GM23338 (cell line): ENCODE results near the gene BCAS1. TPM values are rescaled to one million over a fixed set of nuclear protein-coding genes. Genes with fewer than 3 reads are reported as not detected.

Experiments used
- ATAC-seq: fragments of 200-7000 bp; cut with Tn5 transposase; 3 replicates; pipeline ENCODE4 v1.9.1; 2020
- DNase-seq: peaks from one replicate; pipeline ENCODE4 v3.0.0-alpha.2; 2015; ENCODE audit warnings: low spot score
- H2AFZ ChIP-seq: fragments of 200-600 bp; sonication (generic); 2 replicates; pipeline ENCODE4 v1.8.0; 2016; ENCODE audit warnings: antibody characterized with exemption, mild to moderate bottlenecking, moderate library complexity
- H3F3A ChIP-seq: fragments of 200-600 bp; sonication (generic); replicated peaks from 2 replicates; pipeline ENCODE4 v1.8.0; 2017; ENCODE audit warnings: antibody characterized with exemption, mixed run types, low read depth
- H3K27ac ChIP-seq: fragments of 200-600 bp; sonication (generic); 2 replicates; pipeline ENCODE4 v1.6.1; 2016; ENCODE audit warnings: low read depth
- H3K27me3 ChIP-seq: fragments of 200-600 bp; sonication (generic); 2 replicates; pipeline ENCODE4 v1.8.0; 2016; ENCODE audit warnings: mild to moderate bottlenecking, mixed run types, moderate library complexity; ENCODE audit not compliant: insufficient read depth
- H3K36me3 ChIP-seq: fragments of 200-600 bp; sonication (generic); 2 replicates; pipeline ENCODE4 v1.8.0; 2016; ENCODE audit warnings: mild to moderate bottlenecking; ENCODE audit not compliant: insufficient read depth
- H3K4me1 ChIP-seq: fragments of 200-600 bp; sonication (generic); 2 replicates; pipeline ENCODE4 v1.8.0; 2016; ENCODE audit warnings: mild to moderate bottlenecking, moderate library complexity; ENCODE audit not compliant: insufficient read depth
- H3K4me2 ChIP-seq: fragments of 200-600 bp; sonication (generic); 2 replicates; pipeline ENCODE4 v1.7.1; 2017; ENCODE audit warnings: mixed run types
- H3K4me3 ChIP-seq: fragments of 200-600 bp; sonication (generic); 2 replicates; pipeline ENCODE4 v1.6.1; 2016; ENCODE audit warnings: mixed run types
- H3K79me2 ChIP-seq: fragments of 200-600 bp; sonication (generic); replicated peaks from 2 replicates; pipeline ENCODE4 v1.8.0; 2017; ENCODE audit warnings: mild to moderate bottlenecking; ENCODE audit not compliant: insufficient read depth
- H3K9me2 ChIP-seq: fragments of 200-600 bp; sonication (generic); 2 replicates; pipeline ENCODE4 v1.8.0; 2017; ENCODE audit not compliant: insufficient read depth
- H4K20me1 ChIP-seq: fragments of 200-600 bp; sonication (generic); replicated peaks from 2 replicates; pipeline ENCODE4 v1.8.0; 2017; ENCODE audit warnings: mild to moderate bottlenecking; ENCODE audit not compliant: insufficient read depth
- H3K27ac Mint-ChIP-seq: 2 replicates; pipeline ENCODE4 v1.8.0; 2020; ENCODE audit warnings: inconsistent platforms, mild to moderate bottlenecking, moderate library complexity, mixed read lengths
- H3K27me3 Mint-ChIP-seq: 3 replicates; pipeline ENCODE4 v1.8.0; 2022; ENCODE audit warnings: low read depth, mild to moderate bottlenecking, moderate library complexity, mixed read lengths, inconsistent platforms; ENCODE audit not compliant: insufficient read depth, poor library complexity
- H3K36me3 Mint-ChIP-seq: 3 replicates; pipeline ENCODE4 v1.8.0; 2021; ENCODE audit warnings: low read depth, mild to moderate bottlenecking, inconsistent platforms, moderate library complexity, mixed read lengths
- H3K4me1 Mint-ChIP-seq: 3 replicates; pipeline ENCODE4 v1.8.0; 2020; ENCODE audit warnings: mild to moderate bottlenecking, inconsistent platforms, mixed read lengths
- H3K4me3 Mint-ChIP-seq: 3 replicates; pipeline ENCODE4 v1.8.0; 2021; ENCODE audit warnings: moderate library complexity, mild to moderate bottlenecking, inconsistent platforms, mixed read lengths
- H3K9me3 Mint-ChIP-seq: 3 replicates; pipeline ENCODE4 v1.8.0; 2020; ENCODE audit warnings: moderate library complexity, mild to moderate bottlenecking, inconsistent platforms, mixed read lengths
- CREB1 ChIP-seq: fragments of 250-450 bp; sonication (Bioruptor Pico); IDR thresholded peaks from 2 replicates; pipeline ENCODE4 v1.5.0; 2020; ENCODE audit warnings: low read depth, mild to moderate bottlenecking, moderate library complexity
- EZH2 ChIP-seq: fragments of 200-600 bp; sonication (generic); IDR thresholded peaks from one replicate; pipeline ENCODE4 v1.8.0; 2017; ENCODE audit warnings: antibody characterized with exemption, mild to moderate bottlenecking, low read depth; ENCODE audit not compliant: unreplicated experiment
- EZH2phosphoT487 ChIP-seq: fragments of 200-600 bp; sonication (generic); IDR thresholded peaks from one replicate; pipeline ENCODE4 v1.8.1; 2018; ENCODE audit warnings: antibody characterized with exemption; ENCODE audit not compliant: unreplicated experiment
- JUNB ChIP-seq: IDR thresholded peaks from one replicate; pipeline ENCODE4 v1.6.1; 2016; ENCODE audit warnings: antibody characterized with exemption; ENCODE audit not compliant: unreplicated experiment
- NANOG ChIP-seq: IDR thresholded peaks from 2 replicates; pipeline ENCODE4 v1.6.1; 2016; ENCODE audit warnings: antibody characterized with exemption, borderline replicate concordance
- POLR2AphosphoS5 ChIP-seq: IDR thresholded peaks from 2 replicates; pipeline ENCODE4 v1.6.1; 2016; ENCODE audit warnings: antibody characterized with exemption, low read depth
- polyA plus RNA-seq: library from polyadenylated mRNA; unstranded; fragments of >200 nt; fragmentation: Nextera tagmentation; extraction: Ambion mirVana; gene quantifications from 2 replicates; pipeline ENCODE4 v1.2.1, GENCODE V29; 2016
- total RNA-seq: library from RNA; depleted of rRNA; stranded (reverse); fragments of >200 nt; shearing (Covaris generic); gene quantifications from 2 replicates; pipeline ENCODE4 v1.2.3, GENCODE V29; 2014
- TF ChIP-seq, protein P1 (sequence below), 2 experiments: fragments of 200-600 bp in 1 of 2; sonication (generic) in 1 of 2; conservative IDR thresholded peaks; 2 replicates each; pipeline versions ENCODE4 v1.5.1 to v1.6.1; 2016 to 2017; ENCODE audit warnings: antibody characterized with exemption in 2 of 2, low read depth in 2 of 2, mild to moderate bottlenecking in 2 of 2, moderate library complexity in 1 of 2
- TF ChIP-seq, protein P2 (sequence below): fragments of 250-450 bp; sonication (Bioruptor Pico); IDR thresholded peaks from 2 replicates; pipeline ENCODE4 v1.5.0; 2020; ENCODE audit warnings: mild to moderate bottlenecking, moderate library complexity
- TF ChIP-seq, protein P3 (sequence below): IDR thresholded peaks from 2 replicates; pipeline ENCODE4 v1.6.1; 2016; ENCODE audit warnings: antibody characterized with exemption

BCAS1 gene
- total and polyA plus RNA-seq, 2 experiments from 2014 or later, result 0.17 to 0.19 TPM

- TF ChIP-seq, protein P1, sequence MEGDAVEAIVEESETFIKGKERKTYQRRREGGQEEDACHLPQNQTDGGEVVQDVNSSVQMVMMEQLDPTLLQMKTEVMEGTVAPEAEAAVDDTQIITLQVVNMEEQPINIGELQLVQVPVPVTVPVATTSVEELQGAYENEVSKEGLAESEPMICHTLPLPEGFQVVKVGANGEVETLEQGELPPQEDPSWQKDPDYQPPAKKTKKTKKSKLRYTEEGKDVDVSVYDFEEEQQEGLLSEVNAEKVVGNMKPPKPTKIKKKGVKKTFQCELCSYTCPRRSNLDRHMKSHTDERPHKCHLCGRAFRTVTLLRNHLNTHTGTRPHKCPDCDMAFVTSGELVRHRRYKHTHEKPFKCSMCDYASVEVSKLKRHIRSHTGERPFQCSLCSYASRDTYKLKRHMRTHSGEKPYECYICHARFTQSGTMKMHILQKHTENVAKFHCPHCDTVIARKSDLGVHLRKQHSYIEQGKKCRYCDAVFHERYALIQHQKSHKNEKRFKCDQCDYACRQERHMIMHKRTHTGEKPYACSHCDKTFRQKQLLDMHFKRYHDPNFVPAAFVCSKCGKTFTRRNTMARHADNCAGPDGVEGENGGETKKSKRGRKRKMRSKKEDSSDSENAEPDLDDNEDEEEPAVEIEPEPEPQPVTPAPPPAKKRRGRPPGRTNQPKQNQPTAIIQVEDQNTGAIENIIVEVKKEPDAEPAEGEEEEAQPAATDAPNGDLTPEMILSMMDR (conservative IDR thresholded peaks at IDR 0.05; ENCODE audit: low read depth in 2 of 2), result no peak
- TF ChIP-seq NANOG, result no peak
Observed at GRCh38 chr20:53950578-53950977, 119.8 kb downstream of the BCAS1 start (continued).

DNA sequence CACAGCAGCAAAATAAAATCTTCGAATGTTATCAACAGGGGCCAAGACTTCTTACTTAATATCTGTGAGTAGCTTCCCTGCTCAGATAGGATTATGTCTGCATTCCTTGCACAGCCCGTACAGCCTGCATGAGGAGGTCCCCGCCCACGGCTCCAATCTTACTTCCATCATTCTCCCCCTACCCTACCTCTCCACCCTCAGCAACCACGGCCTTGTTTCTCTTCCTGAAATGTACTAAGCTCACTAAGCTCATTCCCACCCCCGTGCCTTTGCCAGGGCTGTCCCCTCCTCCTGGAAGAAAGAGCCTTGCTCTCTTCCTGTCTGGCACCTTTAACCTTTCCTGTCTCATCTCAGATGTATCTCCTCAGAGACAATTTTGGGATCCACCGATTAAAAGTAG, 120.4 kb downstream of the BCAS1 start:
- Mint-ChIP-seq H3K9me3 (peaks cover 21% of the 10 kb centered on the region), H3K27ac (no peak overlapping the region), H3K4me3 (no peak overlapping the region), H3K27me3 (no peaks in the 10 kb centered on the region), H3K36me3 (peaks cover 9% of the 10 kb centered on the region), H3K4me1 (no peaks in the 10 kb centered on the region; the same call in 2 of the 3 replicates)
- no peaks in the 10 kb centered on the region for H3K79me2 ChIP-seq
- no peak for ATAC-seq
- H2AFZ ChIP-seq, result no peak overlapping the region
- no peak overlapping the region for H3K4me3 ChIP-seq
- H3F3A ChIP-seq, result no peaks in the 10 kb centered on the region
- H3K27me3 ChIP-seq, result no peaks in the 10 kb centered on the region
- no peak for DNase-seq
- no peaks in the 10 kb centered on the region for H3K9me2 ChIP-seq
- no peak overlapping the region for H3K27ac ChIP-seq
- TF ChIP-seq, protein P1 (conservative IDR thresholded peaks at IDR 0.05; ENCODE audit: low read depth in 2 of 2), result no peak
- no peak for TF ChIP-seq EZH2
- TF ChIP-seq JUNB, result no peak
- no peak for TF ChIP-seq CREB1 (CRISPR knock-in tag)
- no peak for TF ChIP-seq POLR2AphosphoS5
- no peak for TF ChIP-seq NANOG
- TF ChIP-seq EZH2phosphoT487, result no peak
- TF ChIP-seq, protein P2, sequence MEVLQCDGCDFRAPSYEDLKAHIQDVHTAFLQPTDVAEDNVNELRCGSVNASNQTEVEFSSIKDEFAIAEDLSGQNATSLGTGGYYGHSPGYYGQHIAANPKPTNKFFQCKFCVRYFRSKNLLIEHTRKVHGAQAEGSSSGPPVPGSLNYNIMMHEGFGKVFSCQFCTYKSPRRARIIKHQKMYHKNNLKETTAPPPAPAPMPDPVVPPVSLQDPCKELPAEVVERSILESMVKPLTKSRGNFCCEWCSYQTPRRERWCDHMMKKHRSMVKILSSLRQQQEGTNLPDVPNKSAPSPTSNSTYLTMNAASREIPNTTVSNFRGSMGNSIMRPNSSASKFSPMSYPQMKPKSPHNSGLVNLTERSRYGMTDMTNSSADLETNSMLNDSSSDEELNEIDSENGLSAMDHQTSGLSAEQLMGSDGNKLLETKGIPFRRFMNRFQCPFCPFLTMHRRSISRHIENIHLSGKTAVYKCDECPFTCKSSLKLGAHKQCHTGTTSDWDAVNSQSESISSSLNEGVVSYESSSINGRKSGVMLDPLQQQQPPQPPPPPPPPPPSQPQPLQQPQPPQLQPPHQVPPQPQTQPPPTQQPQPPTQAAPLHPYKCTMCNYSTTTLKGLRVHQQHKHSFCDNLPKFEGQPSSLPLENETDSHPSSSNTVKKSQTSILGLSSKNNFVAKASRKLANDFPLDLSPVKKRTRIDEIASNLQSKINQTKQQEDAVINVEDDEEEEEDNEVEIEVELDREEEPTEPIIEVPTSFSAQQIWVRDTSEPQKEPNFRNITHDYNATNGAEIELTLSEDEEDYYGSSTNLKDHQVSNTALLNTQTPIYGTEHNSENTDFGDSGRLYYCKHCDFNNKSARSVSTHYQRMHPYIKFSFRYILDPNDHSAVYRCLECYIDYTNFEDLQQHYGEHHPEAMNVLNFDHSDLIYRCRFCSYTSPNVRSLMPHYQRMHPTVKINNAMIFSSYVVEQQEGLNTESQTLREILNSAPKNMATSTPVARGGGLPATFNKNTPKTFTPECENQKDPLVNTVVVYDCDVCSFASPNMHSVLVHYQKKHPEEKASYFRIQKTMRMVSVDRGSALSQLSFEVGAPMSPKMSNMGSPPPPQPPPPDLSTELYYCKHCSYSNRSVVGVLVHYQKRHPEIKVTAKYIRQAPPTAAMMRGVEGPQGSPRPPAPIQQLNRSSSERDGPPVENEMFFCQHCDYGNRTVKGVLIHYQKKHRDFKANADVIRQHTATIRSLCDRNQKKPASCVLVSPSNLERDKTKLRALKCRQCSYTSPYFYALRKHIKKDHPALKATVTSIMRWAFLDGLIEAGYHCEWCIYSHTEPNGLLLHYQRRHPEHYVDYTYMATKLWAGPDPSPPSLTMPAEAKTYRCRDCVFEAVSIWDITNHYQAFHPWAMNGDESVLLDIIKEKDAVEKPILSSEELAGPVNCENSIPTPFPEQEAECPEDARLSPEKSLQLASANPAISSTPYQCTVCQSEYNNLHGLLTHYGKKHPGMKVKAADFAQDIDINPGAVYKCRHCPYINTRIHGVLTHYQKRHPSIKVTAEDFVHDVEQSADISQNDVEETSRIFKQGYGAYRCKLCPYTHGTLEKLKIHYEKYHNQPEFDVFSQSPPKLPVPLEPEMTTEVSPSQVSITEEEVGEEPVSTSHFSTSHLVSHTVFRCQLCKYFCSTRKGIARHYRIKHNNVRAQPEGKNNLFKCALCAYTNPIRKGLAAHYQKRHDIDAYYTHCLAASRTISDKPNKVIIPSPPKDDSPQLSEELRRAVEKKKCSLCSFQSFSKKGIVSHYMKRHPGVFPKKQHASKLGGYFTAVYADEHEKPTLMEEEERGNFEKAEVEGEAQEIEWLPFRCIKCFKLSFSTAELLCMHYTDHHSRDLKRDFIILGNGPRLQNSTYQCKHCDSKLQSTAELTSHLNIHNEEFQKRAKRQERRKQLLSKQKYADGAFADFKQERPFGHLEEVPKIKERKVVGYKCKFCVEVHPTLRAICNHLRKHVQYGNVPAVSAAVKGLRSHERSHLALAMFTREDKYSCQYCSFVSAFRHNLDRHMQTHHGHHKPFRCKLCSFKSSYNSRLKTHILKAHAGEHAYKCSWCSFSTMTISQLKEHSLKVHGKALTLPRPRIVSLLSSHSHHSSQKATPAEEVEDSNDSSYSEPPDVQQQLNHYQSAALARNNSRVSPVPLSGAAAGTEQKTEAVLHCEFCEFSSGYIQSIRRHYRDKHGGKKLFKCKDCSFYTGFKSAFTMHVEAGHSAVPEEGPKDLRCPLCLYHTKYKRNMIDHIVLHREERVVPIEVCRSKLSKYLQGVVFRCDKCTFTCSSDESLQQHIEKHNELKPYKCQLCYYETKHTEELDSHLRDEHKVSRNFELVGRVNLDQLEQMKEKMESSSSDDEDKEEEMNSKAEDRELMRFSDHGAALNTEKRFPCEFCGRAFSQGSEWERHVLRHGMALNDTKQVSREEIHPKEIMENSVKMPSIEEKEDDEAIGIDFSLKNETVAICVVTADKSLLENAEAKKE (CRISPR knock-in tag), result no peak
- TF ChIP-seq, protein P3, sequence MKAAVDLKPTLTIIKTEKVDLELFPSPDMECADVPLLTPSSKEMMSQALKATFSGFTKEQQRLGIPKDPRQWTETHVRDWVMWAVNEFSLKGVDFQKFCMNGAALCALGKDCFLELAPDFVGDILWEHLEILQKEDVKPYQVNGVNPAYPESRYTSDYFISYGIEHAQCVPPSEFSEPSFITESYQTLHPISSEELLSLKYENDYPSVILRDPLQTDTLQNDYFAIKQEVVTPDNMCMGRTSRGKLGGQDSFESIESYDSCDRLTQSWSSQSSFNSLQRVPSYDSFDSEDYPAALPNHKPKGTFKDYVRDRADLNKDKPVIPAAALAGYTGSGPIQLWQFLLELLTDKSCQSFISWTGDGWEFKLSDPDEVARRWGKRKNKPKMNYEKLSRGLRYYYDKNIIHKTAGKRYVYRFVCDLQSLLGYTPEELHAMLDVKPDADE, result no peak
- no peaks in the 10 kb centered on the region for H3K4me1 ChIP-seq
- no peak overlapping the region for H3K4me2 ChIP-seq
- peaks cover 5% of the 10 kb centered on the region; the same call in 1 of the 2 replicates for H3K36me3 ChIP-seq
- H4K20me1 ChIP-seq, result no peaks in the 10 kb centered on the region
